Hepatocyte (in vitro differentiated cells): ENCODE results near the gene XPO5. TPM values are rescaled to one million over a fixed set of nuclear protein-coding genes. Genes with fewer than 3 reads are reported as not detected.
A peak's percentile ranks its signal among the peaks of the same experiment; 100 is the strongest.

Experiments
- DNase-seq: peaks from one replicate; pipeline ENCODE4 v3.0.0-alpha.2; 2016; ENCODE audit warnings: low spot score
- H2AFZ ChIP-seq: fragments of 200-600 bp; sonication (generic); 2 replicates; pipeline ENCODE4 v1.6.0; 2016; ENCODE audit warnings: antibody characterized with exemption, mild to moderate bottlenecking
- H3K27ac ChIP-seq: fragments of 200-600 bp; sonication (generic); 2 replicates; pipeline ENCODE4 v1.5.1; 2016; ENCODE audit warnings: mild to moderate bottlenecking
- H3K27me3 ChIP-seq: fragments of 200-600 bp; sonication (generic); 2 replicates; pipeline ENCODE4 v1.6.1; 2016
- H3K36me3 ChIP-seq: fragments of 200-600 bp; sonication (generic); replicated peaks from 2 replicates; pipeline ENCODE4 v1.5.1; 2016; ENCODE audit warnings: low read depth; ENCODE audit not compliant: insufficient read depth
- H3K4me1 ChIP-seq: fragments of 200-600 bp; sonication (generic); 2 replicates; pipeline ENCODE4 v1.5.1; 2016; ENCODE audit warnings: mild to moderate bottlenecking, moderate library complexity; ENCODE audit not compliant: insufficient read depth
- H3K4me2 ChIP-seq: fragments of 200-600 bp; sonication (generic); 2 replicates; pipeline ENCODE4 v1.6.0; 2016
- H3K4me3 ChIP-seq: fragments of 200-600 bp; sonication (generic); 2 replicates; pipeline ENCODE4 v1.5.1; 2016; ENCODE audit warnings: mild to moderate bottlenecking
- H3K79me2 ChIP-seq: fragments of 200-600 bp; sonication (generic); 2 replicates; pipeline ENCODE4 v1.6.0; 2017; ENCODE audit warnings: mild to moderate bottlenecking
- H3K9me2 ChIP-seq: fragments of 200-600 bp; sonication (generic); replicated peaks from 2 replicates; pipeline ENCODE4 v1.6.0; 2017; ENCODE audit warnings: mild to moderate bottlenecking; ENCODE audit not compliant: insufficient read depth
- H3K9me3 ChIP-seq: fragments of 200-600 bp; sonication (generic); 2 replicates; pipeline ENCODE4 v1.5.1; 2016; ENCODE audit warnings: low read depth, mild to moderate bottlenecking
- H4K20me1 ChIP-seq: fragments of 200-600 bp; sonication (generic); 2 replicates; pipeline ENCODE4 v1.6.0; 2016; ENCODE audit warnings: mild to moderate bottlenecking; ENCODE audit not compliant: insufficient read depth, poor library complexity, severe bottlenecking
- CTCF ChIP-seq: fragments of 200-600 bp; sonication (generic); IDR thresholded peaks from 2 replicates; pipeline ENCODE4 v1.5.1; 2016; ENCODE audit warnings: antibody characterized with exemption, mild to moderate bottlenecking; ENCODE audit not compliant: poor library complexity
- EZH2 ChIP-seq: fragments of 200-600 bp; sonication (generic); IDR thresholded peaks from 2 replicates; pipeline ENCODE4 v1.6.1; 2016; ENCODE audit warnings: antibody characterized with exemption, mild to moderate bottlenecking, borderline replicate concordance
- EZH2phosphoT487 ChIP-seq: fragments of 200-600 bp; sonication (generic); IDR thresholded peaks from one replicate; pipeline ENCODE4 v1.6.1; 2018; ENCODE audit warnings: antibody characterized with exemption, mild to moderate bottlenecking, low read depth, moderate library complexity; ENCODE audit not compliant: unreplicated experiment, severe bottlenecking
- WGBS: methylation state at CpG from one replicate; pipeline ENCODE4 v1.1.6; 2016; ENCODE audit warnings: low lambda C conversion rate; ENCODE audit errors: missing lambda C conversion rate; 5-methylcytosine and 5-hydroxymethylcytosine counted together
- polyA plus RNA-seq: library from polyadenylated mRNA; unstranded; fragments of >200 nt; fragmentation: Nextera tagmentation; extraction: Ambion mirVana; gene quantifications from 2 replicates; pipeline ENCODE4 v1.2.1, GENCODE V29; 2016
- total RNA-seq: library from RNA; depleted of rRNA; stranded (reverse); fragments of >200 nt; gene quantifications from 2 replicates; pipeline ENCODE4 v1.2.3, GENCODE V29; 2014

Gene XPO5
- total and polyA plus RNA-seq, 2 experiments from 2014 or later = 16.2 to 23.4 TPM

GRCh38 chr6:43497129-43497396 is 78.8 kb downstream of the XPO5 start:
- Histone ChIP-seq H3K9me3 (no peaks in the 10 kb centered on the region), H3K9me2 (no peaks in the 10 kb centered on the region), H3K36me3 (no peaks in the 10 kb centered on the region), H2AFZ (no peak overlapping the region), H3K79me2 (peaks cover 17% of the 10 kb centered on the region), H3K27ac (no peak overlapping the region), H4K20me1 (peaks cover 25% of the 10 kb centered on the region), H3K4me2 (no peak overlapping the region), H3K4me3 (no peak overlapping the region), H3K27me3 (no peaks in the 10 kb centered on the region), H3K4me1 (peaks cover 41% of the 10 kb centered on the region)
- no peak for DNase-seq
- 83% methylated on average over 6 of the region's 6 CpGs for WGBS
- TF ChIP-seq EZH2phosphoT487 (no peak), EZH2 (no peak), CTCF (no peak)

- DNase-seq = peak; percentile 71
- 52% methylated on average over 18 of the region's 18 CpGs for WGBS
Observed at GRCh38 chr6:43496370-43497128, 79.3 kb downstream of the XPO5 start.

GRCh38 chr6:43495409-43495941 is 80.4 kb downstream of the XPO5 start:
- Histone ChIP-seq H3K27ac (peak overlapping the region; percentile 55), H3K36me3 (no peaks in the 10 kb centered on the region), H3K9me3 (no peaks in the 10 kb centered on the region), H3K27me3 (no peaks in the 10 kb centered on the region), H2AFZ (no peak overlapping the region), H3K4me2 (no peak overlapping the region), H3K9me2 (no peaks in the 10 kb centered on the region), H3K4me1 (peaks cover 47% of the 10 kb centered on the region), H3K4me3 (no peak overlapping the region), H4K20me1 (peaks cover 30% of the 10 kb centered on the region), H3K79me2 (peaks cover 17% of the 10 kb centered on the region)
- TF ChIP-seq EZH2 (no peak), CTCF (no peak), EZH2phosphoT487 (no peak)
- DNase-seq = no peak
- WGBS = 86% methylated on average over 4 of the region's 4 CpGs

More at GRCh38 chr6:43496370-43497128, 79.3 kb downstream of the XPO5 start:
- Histone ChIP-seq H2AFZ (no peak overlapping the region), H3K27me3 (no peaks in the 10 kb centered on the region), H3K9me3 (no peaks in the 10 kb centered on the region), H3K9me2 (no peaks in the 10 kb centered on the region), H3K27ac (peak overlapping the region; percentile 55), H4K20me1 (peaks cover 30% of the 10 kb centered on the region), H3K4me3 (no peak overlapping the region), H3K4me2 (peak overlapping the region; percentile 62), H3K36me3 (no peaks in the 10 kb centered on the region), H3K4me1 (peaks cover 46% of the 10 kb centered on the region), H3K79me2 (peaks cover 17% of the 10 kb centered on the region)
- TF ChIP-seq EZH2phosphoT487 = no peak
- peak; percentile 63 for TF ChIP-seq CTCF

- Histone ChIP-seq H3K36me3 (no peaks in the 10 kb centered on the region), H3K9me2 (no peaks in the 10 kb centered on the region), H3K27ac (peak overlapping the region; percentile 3), H3K79me2 (peaks cover 23% of the 10 kb centered on the region), H4K20me1 (peaks cover 30% of the 10 kb centered on the region), H3K27me3 (no peaks in the 10 kb centered on the region), H2AFZ (no peak overlapping the region), H3K9me3 (no peaks in the 10 kb centered on the region), H3K4me3 (no peak overlapping the region), H3K4me2 (no peak overlapping the region), H3K4me1 (peaks cover 47% of the 10 kb centered on the region)
- no peak for TF ChIP-seq EZH2
- no peak for TF ChIP-seq CTCF
- TF ChIP-seq EZH2phosphoT487 = no peak
- no peak for DNase-seq
- 96% methylated on average over 4 of the region's 4 CpGs for whole genome bisulfite sequencing
Observed at GRCh38 chr6:43494766-43495165, 81.1 kb downstream of the XPO5 start.
